ENCODE data around the gene TNFRSF8.

TNFRSF8 gene

GRCh38 chr1:12180903-12181302 is 117.8 kb downstream of the TNFRSF8 start:
- DNase-seq, result no peak
- intact Hi-C loops (cut with DNase I), result loop anchor here (5.0 kb wide), 1 partner anchor 39 kb away; no protein-coding TSS in a partner anchor

GRCh38 chr1:12181568-12181967 is 118.5 kb downstream of the TNFRSF8 start:
- intact Hi-C loops (cut with DNase I), result loop anchor here (5.0 kb wide), 1 partner anchor 39 kb away; no protein-coding TSS in a partner anchor
- no peak for DNase-seq

GRCh38 chr1:12182410-12182984 is 119.4 kb downstream of the TNFRSF8 start:
- intact Hi-C loops (cut with DNase I), result loop anchor here (5.0 kb wide), 1 partner anchor 40 kb away; no protein-coding TSS in a partner anchor
- DNase-seq, result no peak

- DNase-seq, result no peak
- intact Hi-C loops (cut with DNase I), result loop anchor here (5.0 kb wide), 1 partner anchor 41 kb away; no protein-coding TSS in a partner anchor
Observed at GRCh38 chr1:12183095-12183794, 120.1 kb downstream of the TNFRSF8 start.

- intact Hi-C loops (cut with DNase I), result loop anchor here (5.0 kb wide), 1 partner anchor 42 kb away; no protein-coding TSS in a partner anchor
Observed at GRCh38 chr1:12184008-12184681, 121.0 kb downstream of the TNFRSF8 start.

GRCh38 chr1:12185036-12185917 is 122.2 kb downstream of the TNFRSF8 start:
- intact Hi-C loops (cut with DNase I), result no loop called here
- no peak for DNase-seq

More at GRCh38 chr1:12184008-12184681, 121.0 kb downstream of the TNFRSF8 start:
- DNase-seq, result peak in 7 of 10 donors; percentile 29 to 93 (median 49)

- intact Hi-C loops (cut with DNase I), result no loop called here
- DNase-seq, result no peak
Observed at GRCh38 chr1:12185918-12186678, 123.0 kb downstream of the TNFRSF8 start.

- DNase-seq, result no peak
- intact Hi-C loops (cut with DNase I), result no loop called here
Observed at GRCh38 chr1:12186679-12186985, 123.5 kb downstream of the TNFRSF8 start.

GRCh38 chr1:12188115-12188514 is 125.0 kb downstream of the TNFRSF8 start:
- no peak for DNase-seq
- intact Hi-C loops (cut with DNase I), result no loop called here

GRCh38 chr1:12188657-12189327 is 125.7 kb downstream of the TNFRSF8 start:
- intact Hi-C loops (cut with DNase I), result no loop called here
- DNase-seq, result no peak

GRCh38 chr1:12189328-12189682 is 126.2 kb downstream of the TNFRSF8 start:
- intact Hi-C loops (cut with DNase I), result no loop called here
- DNase-seq, result no peak

- no peak for DNase-seq
- intact Hi-C loops (cut with DNase I), result no loop called here
Observed at GRCh38 chr1:12191242-12192032, 128.3 kb downstream of the TNFRSF8 start.

All from posterior cingulate gyrus (tissue), 11 donors.